Esophagus mucosa (tissue), 1 donor: ENCODE measurements around the gene IFNA10. TPM values are rescaled to one million over a fixed set of nuclear protein-coding genes. Genes with fewer than 3 reads are reported as not detected.
"Not testable (repeated sequence)": the region's sequence is repeated elsewhere in the genome, so short reads cannot be mapped to it uniquely, and the experiment has no call there.

Experiments used
- ATAC-seq: fragments of 200-7000 bp; cut with Tn5 transposase; one replicate; pipeline ENCODE4 v1.9.1; 2020
- total RNA-seq: library from RNA; stranded (reverse); gene quantifications from one replicate; pipeline ENCODE4 v1.2.4, GENCODE V29; 2023
- donor health status: DM: yes; HTN: yes; CAD: no.

Gene IFNA10
- not detected for total RNA-seq

GRCh38 chr9:21207043-21207442 is at the start of gene IFNA10:
Gene IFNA10, minus strand, starts transcription at chr9:21207143. Its CDS starts 46 bp downstream, at chr9:21207097.
- ATAC-seq, result not testable (repeated sequence)

GRCh38 chr9:21255538-21256212 is 48.7 kb upstream of the IFNA10 start:
- ATAC-seq, result no peak

GRCh38 chr9:21252721-21253547 is 46.0 kb upstream of the IFNA10 start:
- ATAC-seq, result peak; percentile 77

- no peak for ATAC-seq
Observed at GRCh38 chr9:21251638-21252037, 44.7 kb upstream of the IFNA10 start.

GRCh38 chr9:21251190-21251589 is 44.2 kb upstream of the IFNA10 start:
- ATAC-seq, result no peak

GRCh38 chr9:21244836-21245235 is 37.9 kb upstream of the IFNA10 start:
- ATAC-seq, result no peak

- ATAC-seq, result no peak
Observed at GRCh38 chr9:21239911-21240310, 33.0 kb upstream of the IFNA10 start, which contains the start of gene IFNA14. Gene IFNA14, minus strand, starts transcription at chr9:21240005. Its CDS starts 70 bp downstream, at chr9:21239935.

GRCh38 chr9:21236360-21236714 is 29.4 kb upstream of the IFNA10 start:
- ATAC-seq, result not testable (repeated sequence)

- peak; percentile 62 for ATAC-seq
Observed at GRCh38 chr9:21235468-21236359, 28.8 kb upstream of the IFNA10 start.

GRCh38 chr9:21234153-21234687 is 27.3 kb upstream of the IFNA10 start:
- no peak for ATAC-seq

- no peak for ATAC-seq
Observed at GRCh38 chr9:21233258-21233657, 26.3 kb upstream of the IFNA10 start.

GRCh38 chr9:21228122-21228521 is 21.2 kb upstream of the IFNA10 start, which contains the start of gene IFNA17:
Gene IFNA17, minus strand, starts transcription at chr9:21228222. Its CDS starts 49 bp downstream, at chr9:21228173.
- no peak for ATAC-seq

- not testable (repeated sequence) for ATAC-seq
Observed at GRCh38 chr9:21217211-21217610, 10.3 kb upstream of the IFNA10 start, which contains the start of gene IFNA16. Gene IFNA16, minus strand, starts transcription at chr9:21217311. Its CDS starts 6 bp downstream, at chr9:21217305.

GRCh38 chr9:21213411-21214326 is 6.7 kb upstream of the IFNA10 start:
- not testable (repeated sequence) for ATAC-seq

GRCh38 chr9:21212160-21212559 is 5.2 kb upstream of the IFNA10 start:
- not testable (repeated sequence) for ATAC-seq

- not testable (repeated sequence) for ATAC-seq
Observed at GRCh38 chr9:21210782-21211181, 3.8 kb upstream of the IFNA10 start.

- ATAC-seq, result no peak
Observed at GRCh38 chr9:21210311-21210710, 3.4 kb upstream of the IFNA10 start.

- ATAC-seq, result no peak
Observed at GRCh38 chr9:21205204-21205603, 1.7 kb downstream of the IFNA10 start.

- ATAC-seq, result not testable (repeated sequence)
Observed at GRCh38 chr9:21202105-21202504, 4.8 kb downstream of the IFNA10 start, which contains the start of gene IFNA7. Gene IFNA7, minus strand, starts transcription at chr9:21202205. Its CDS starts 40 bp downstream, at chr9:21202165.

GRCh38 chr9:21194867-21195776 is 11.8 kb downstream of the IFNA10 start:
- peak; percentile 72 for ATAC-seq
